HepG2 (cell line): Measurements from ENCODE around the gene RFFL. TPM values are rescaled to one million over a fixed set of nuclear protein-coding genes. Genes with fewer than 3 reads are reported as not detected.
A peak's percentile ranks its signal among the peaks of the same experiment; 100 is the strongest.

Experiments used
- EHMT2 ChIP-seq: fragments of 200-600 bp; sonication (generic); IDR thresholded peaks from 2 replicates; pipeline ENCODE4 v1.7.0; 2017; ENCODE audit warnings: antibody characterized with exemption, low read depth, low read length, borderline replicate concordance
- FOXK2 ChIP-seq: fragments of 450-650 bp; IDR thresholded peaks from 2 replicates; pipeline ENCODE4 v1.6.1; 2016
- FOXO1 ChIP-seq: sonication (generic); formaldehyde crosslinking; IDR thresholded peaks from 2 replicates; pipeline ENCODE4 v1.4.0; 2020; ENCODE audit warnings: missing genetic modification reagents
- IRF2 ChIP-seq: IDR thresholded peaks from 2 replicates; pipeline ENCODE4 v1.6.1; 2018; ENCODE audit warnings: missing genetic modification reagents, missing compliant biosample characterization
- MED8 ChIP-seq: sonication (generic); formaldehyde crosslinking; IDR thresholded peaks from 2 replicates; pipeline ENCODE4 v1.8.1; 2023; ENCODE audit warnings: mild to moderate bottlenecking, missing genetic modification reagents; ENCODE audit not compliant: insufficient replicate concordance
- MIER2 ChIP-seq: IDR thresholded peaks from 2 replicates; pipeline ENCODE4 v1.6.1; 2016; ENCODE audit warnings: missing biosample characterization, missing genetic modification reagents
- RXRB ChIP-seq: IDR thresholded peaks from 2 replicates; pipeline ENCODE4 v1.6.1; 2016; ENCODE audit warnings: borderline replicate concordance, missing genetic modification reagents, missing compliant biosample characterization
- SKI ChIP-seq: fragments of 450-650 bp; IDR thresholded peaks from one replicate; pipeline ENCODE4 v1.6.1; 2018; ENCODE audit warnings: mild to moderate bottlenecking; ENCODE audit not compliant: partially characterized antibody
- SP5 ChIP-seq: IDR thresholded peaks from 2 replicates; pipeline ENCODE4 v1.6.1; 2016; ENCODE audit warnings: low read depth, borderline replicate concordance
- THAP11 ChIP-seq: IDR thresholded peaks from 2 replicates; pipeline ENCODE4 v1.6.1; 2016; ENCODE audit warnings: missing biosample characterization, missing genetic modification reagents
- TOPORS ChIP-seq: sonication (generic); formaldehyde crosslinking; IDR thresholded peaks from 2 replicates; pipeline ENCODE4 v1.8.0; 2023; ENCODE audit warnings: mild to moderate bottlenecking, missing genetic modification reagents
- ZNF121 ChIP-seq: sonication (generic); formaldehyde crosslinking; IDR thresholded peaks from 2 replicates; pipeline ENCODE4 v1.5.0; 2020; ENCODE audit warnings: mild to moderate bottlenecking, missing genetic modification reagents
- ZNF274 ChIP-seq: sonication (generic); formaldehyde crosslinking; IDR thresholded peaks from 2 replicates; pipeline ENCODE4 v1.5.1; 2020; ENCODE audit warnings: mild to moderate bottlenecking, missing genetic modification reagents
- ZNF564 ChIP-seq: sonication (generic); formaldehyde crosslinking; IDR thresholded peaks from 2 replicates; pipeline ENCODE4 v1.8.1; 2023; ENCODE audit warnings: mild to moderate bottlenecking, missing genetic modification reagents
- polyA plus RNA-seq, 8 experiments: library from polyadenylated mRNA; depleted of rRNA in 3 of 8; stranded (reverse) in 7 of 8; unstranded in 1 of 8; fragments of >200 nt; fragmentation: Illumina TruSeq in 4 of 8; extraction: Trizol in 4 of 8; gene quantifications; 2 replicates each; pipeline versions ENCODE4 v1.2.1 to v1.2.3, GENCODE V29; 2011 to 2016; ENCODE audit warnings: low read depth in 4 of 8, missing spikeins in 1 of 8, mixed read lengths in 1 of 8; ENCODE audit not compliant: insufficient read depth in 1 of 8
- total RNA-seq, 5 experiments: library from RNA; depleted of rRNA; stranded (reverse); fragments of >200 nt; fragmentation: Illumina TruSeq; extraction: Trizol; gene quantifications; 2 replicates each; pipeline ENCODE4 v1.2.3, GENCODE V29; 2016; ENCODE audit warnings: low read depth in 1 of 5
- TF ChIP-seq, protein P1 (sequence below): sonication (generic); IDR thresholded peaks from 2 replicates; pipeline ENCODE4 v1.6.1; 2016; ENCODE audit warnings: low read depth, borderline replicate concordance
- TF ChIP-seq, protein P2 (sequence below): sonication (generic); formaldehyde crosslinking; IDR thresholded peaks from 2 replicates; pipeline ENCODE4 v1.4.0; 2020; ENCODE audit warnings: mild to moderate bottlenecking, missing genetic modification reagents
- TF ChIP-seq, protein P3 (sequence below): sonication (generic); formaldehyde crosslinking; IDR thresholded peaks from 2 replicates; pipeline ENCODE4 v1.5.0; 2020; ENCODE audit warnings: missing genetic modification reagents
- TF ChIP-seq, protein P4 (sequence below): IDR thresholded peaks from 2 replicates; pipeline ENCODE4 v1.6.1; 2016; ENCODE audit warnings: low read depth, missing genetic modification reagents, missing compliant biosample characterization

Gene RFFL
- total and polyA plus RNA-seq, 2 of the 13 experiments (the other 11 are each of a cell fraction or from before 2014, with no cell fraction given), result 24.3 to 48.6 TPM

DNA sequence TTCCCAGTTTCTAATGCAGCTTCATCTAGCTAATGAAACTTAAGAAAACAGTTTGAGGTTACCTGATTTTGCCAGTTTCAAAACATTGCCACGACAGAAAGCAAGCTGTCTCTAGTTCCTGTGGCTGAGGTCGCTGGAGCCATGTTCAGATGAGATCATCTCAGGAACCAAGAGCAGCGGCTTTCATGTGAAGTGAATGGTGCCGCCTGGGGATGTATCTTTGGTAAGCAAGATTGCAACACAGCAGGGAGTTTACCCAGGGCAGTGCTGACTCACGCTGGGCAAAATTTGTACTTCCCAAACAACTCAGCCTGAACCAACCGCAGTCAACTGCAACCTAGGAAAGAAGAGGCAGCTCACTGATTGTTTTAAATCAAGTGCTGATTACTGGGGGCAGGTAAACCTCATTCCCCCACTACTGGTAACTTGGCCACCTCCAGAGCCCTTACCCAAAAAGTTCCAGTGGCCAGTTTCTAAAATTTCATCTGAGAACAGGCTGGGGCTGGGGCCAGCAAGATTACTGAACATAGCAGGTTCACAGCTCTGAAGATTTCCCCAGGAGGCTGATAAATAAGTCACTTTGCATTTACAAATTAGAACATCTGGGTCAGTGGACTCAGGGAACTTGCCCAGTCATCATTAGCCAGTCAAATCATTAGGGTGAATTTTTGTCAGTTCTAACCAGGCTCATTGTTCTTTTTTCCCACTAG lies at the start of gene RFFL (continued):
- TF ChIP-seq ZNF564 (CRISPR knock-in tag) (peak; percentile 80; the same call in 1 of the 2 replicates), TOPORS (CRISPR knock-in tag) (no peak), ZNF274 (CRISPR knock-in tag) (no peak), FOXO1 (CRISPR knock-in tag) (peak; percentile 97), EHMT2 (no peak; the same call in 1 of the 2 replicates), SKI (peak; percentile 65), THAP11 (CRISPR knock-in tag) (peak; percentile 67), MED8 (CRISPR knock-in tag) (peak; percentile 38), SP5 (CRISPR knock-in tag) (peak; percentile 29; the same call in 1 of the 2 replicates), RXRB (CRISPR knock-in tag) (peak; percentile 83), MIER2 (CRISPR knock-in tag) (peak; percentile 48; the same call in 1 of the 2 replicates), ZNF121 (peak; percentile 30; the same call in 1 of the 2 replicates), IRF2 (CRISPR knock-in tag) (peak; percentile 74; the same call in 1 of the 2 replicates), FOXK2 (peak; percentile 55; the same call in 1 of the 2 replicates)
- TF ChIP-seq, protein P1, sequence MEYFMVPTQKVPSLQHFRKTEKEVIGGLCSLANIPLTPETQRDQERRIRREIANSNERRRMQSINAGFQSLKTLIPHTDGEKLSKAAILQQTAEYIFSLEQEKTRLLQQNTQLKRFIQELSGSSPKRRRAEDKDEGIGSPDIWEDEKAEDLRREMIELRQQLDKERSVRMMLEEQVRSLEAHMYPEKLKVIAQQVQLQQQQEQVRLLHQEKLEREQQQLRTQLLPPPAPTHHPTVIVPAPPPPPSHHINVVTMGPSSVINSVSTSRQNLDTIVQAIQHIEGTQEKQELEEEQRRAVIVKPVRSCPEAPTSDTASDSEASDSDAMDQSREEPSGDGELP, result peak; percentile 63; the same call in 1 of the 2 replicates
- TF ChIP-seq, protein P2, sequence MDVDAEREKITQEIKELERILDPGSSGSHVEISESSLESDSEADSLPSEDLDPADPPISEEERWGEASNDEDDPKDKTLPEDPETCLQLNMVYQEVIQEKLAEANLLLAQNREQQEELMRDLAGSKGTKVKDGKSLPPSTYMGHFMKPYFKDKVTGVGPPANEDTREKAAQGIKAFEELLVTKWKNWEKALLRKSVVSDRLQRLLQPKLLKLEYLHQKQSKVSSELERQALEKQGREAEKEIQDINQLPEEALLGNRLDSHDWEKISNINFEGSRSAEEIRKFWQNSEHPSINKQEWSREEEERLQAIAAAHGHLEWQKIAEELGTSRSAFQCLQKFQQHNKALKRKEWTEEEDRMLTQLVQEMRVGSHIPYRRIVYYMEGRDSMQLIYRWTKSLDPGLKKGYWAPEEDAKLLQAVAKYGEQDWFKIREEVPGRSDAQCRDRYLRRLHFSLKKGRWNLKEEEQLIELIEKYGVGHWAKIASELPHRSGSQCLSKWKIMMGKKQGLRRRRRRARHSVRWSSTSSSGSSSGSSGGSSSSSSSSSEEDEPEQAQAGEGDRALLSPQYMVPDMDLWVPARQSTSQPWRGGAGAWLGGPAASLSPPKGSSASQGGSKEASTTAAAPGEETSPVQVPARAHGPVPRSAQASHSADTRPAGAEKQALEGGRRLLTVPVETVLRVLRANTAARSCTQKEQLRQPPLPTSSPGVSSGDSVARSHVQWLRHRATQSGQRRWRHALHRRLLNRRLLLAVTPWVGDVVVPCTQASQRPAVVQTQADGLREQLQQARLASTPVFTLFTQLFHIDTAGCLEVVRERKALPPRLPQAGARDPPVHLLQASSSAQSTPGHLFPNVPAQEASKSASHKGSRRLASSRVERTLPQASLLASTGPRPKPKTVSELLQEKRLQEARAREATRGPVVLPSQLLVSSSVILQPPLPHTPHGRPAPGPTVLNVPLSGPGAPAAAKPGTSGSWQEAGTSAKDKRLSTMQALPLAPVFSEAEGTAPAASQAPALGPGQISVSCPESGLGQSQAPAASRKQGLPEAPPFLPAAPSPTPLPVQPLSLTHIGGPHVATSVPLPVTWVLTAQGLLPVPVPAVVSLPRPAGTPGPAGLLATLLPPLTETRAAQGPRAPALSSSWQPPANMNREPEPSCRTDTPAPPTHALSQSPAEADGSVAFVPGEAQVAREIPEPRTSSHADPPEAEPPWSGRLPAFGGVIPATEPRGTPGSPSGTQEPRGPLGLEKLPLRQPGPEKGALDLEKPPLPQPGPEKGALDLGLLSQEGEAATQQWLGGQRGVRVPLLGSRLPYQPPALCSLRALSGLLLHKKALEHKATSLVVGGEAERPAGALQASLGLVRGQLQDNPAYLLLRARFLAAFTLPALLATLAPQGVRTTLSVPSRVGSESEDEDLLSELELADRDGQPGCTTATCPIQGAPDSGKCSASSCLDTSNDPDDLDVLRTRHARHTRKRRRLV (CRISPR knock-in tag), result peak; percentile 81
- TF ChIP-seq, protein P3, sequence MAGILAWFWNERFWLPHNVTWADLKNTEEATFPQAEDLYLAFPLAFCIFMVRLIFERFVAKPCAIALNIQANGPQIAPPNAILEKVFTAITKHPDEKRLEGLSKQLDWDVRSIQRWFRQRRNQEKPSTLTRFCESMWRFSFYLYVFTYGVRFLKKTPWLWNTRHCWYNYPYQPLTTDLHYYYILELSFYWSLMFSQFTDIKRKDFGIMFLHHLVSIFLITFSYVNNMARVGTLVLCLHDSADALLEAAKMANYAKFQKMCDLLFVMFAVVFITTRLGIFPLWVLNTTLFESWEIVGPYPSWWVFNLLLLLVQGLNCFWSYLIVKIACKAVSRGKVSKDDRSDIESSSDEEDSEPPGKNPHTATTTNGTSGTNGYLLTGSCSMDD (CRISPR knock-in tag), result no peak
- TF ChIP-seq, protein P4, sequence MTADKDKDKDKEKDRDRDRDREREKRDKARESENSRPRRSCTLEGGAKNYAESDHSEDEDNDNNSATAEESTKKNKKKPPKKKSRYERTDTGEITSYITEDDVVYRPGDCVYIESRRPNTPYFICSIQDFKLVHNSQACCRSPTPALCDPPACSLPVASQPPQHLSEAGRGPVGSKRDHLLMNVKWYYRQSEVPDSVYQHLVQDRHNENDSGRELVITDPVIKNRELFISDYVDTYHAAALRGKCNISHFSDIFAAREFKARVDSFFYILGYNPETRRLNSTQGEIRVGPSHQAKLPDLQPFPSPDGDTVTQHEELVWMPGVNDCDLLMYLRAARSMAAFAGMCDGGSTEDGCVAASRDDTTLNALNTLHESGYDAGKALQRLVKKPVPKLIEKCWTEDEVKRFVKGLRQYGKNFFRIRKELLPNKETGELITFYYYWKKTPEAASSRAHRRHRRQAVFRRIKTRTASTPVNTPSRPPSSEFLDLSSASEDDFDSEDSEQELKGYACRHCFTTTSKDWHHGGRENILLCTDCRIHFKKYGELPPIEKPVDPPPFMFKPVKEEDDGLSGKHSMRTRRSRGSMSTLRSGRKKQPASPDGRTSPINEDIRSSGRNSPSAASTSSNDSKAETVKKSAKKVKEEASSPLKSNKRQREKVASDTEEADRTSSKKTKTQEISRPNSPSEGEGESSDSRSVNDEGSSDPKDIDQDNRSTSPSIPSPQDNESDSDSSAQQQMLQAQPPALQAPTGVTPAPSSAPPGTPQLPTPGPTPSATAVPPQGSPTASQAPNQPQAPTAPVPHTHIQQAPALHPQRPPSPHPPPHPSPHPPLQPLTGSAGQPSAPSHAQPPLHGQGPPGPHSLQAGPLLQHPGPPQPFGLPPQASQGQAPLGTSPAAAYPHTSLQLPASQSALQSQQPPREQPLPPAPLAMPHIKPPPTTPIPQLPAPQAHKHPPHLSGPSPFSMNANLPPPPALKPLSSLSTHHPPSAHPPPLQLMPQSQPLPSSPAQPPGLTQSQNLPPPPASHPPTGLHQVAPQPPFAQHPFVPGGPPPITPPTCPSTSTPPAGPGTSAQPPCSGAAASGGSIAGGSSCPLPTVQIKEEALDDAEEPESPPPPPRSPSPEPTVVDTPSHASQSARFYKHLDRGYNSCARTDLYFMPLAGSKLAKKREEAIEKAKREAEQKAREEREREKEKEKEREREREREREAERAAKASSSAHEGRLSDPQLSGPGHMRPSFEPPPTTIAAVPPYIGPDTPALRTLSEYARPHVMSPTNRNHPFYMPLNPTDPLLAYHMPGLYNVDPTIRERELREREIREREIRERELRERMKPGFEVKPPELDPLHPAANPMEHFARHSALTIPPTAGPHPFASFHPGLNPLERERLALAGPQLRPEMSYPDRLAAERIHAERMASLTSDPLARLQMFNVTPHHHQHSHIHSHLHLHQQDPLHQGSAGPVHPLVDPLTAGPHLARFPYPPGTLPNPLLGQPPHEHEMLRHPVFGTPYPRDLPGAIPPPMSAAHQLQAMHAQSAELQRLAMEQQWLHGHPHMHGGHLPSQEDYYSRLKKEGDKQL (CRISPR knock-in tag), result peak; percentile 62; the same call in 1 of the 2 replicates
